HFFc6 (cell line): ENCODE measurements around the gene HSF5. TPM values are rescaled to one million over a fixed set of nuclear protein-coding genes. Genes with fewer than 3 reads are reported as not detected.

ENCODE experiments used
- DNase-seq: peaks from one replicate; pipeline ENCODE4 v3.0.0-alpha.2; 2018
- H3K27ac Mint-ChIP-seq: 2 replicates; pipeline ENCODE4 v1.8.0; 2020; ENCODE audit warnings: mild to moderate bottlenecking, mixed read lengths
- H3K27me3 Mint-ChIP-seq: 2 replicates; pipeline ENCODE4 v1.8.0; 2021; ENCODE audit warnings: mild to moderate bottlenecking, moderate library complexity, mixed read lengths; ENCODE audit not compliant: insufficient read depth
- H3K36me3 Mint-ChIP-seq: 2 replicates; pipeline ENCODE4 v1.8.0; 2021; ENCODE audit warnings: low read depth, mixed read lengths
- H3K4me1 Mint-ChIP-seq: 2 replicates; pipeline ENCODE4 v1.8.0; 2020; ENCODE audit warnings: low read depth, mixed read lengths
- H3K4me3 Mint-ChIP-seq: 2 replicates; pipeline ENCODE4 v1.8.0; 2020; ENCODE audit warnings: mild to moderate bottlenecking, moderate library complexity, mixed read lengths
- H3K9me3 Mint-ChIP-seq: 2 replicates; pipeline ENCODE4 v1.8.0; 2020; ENCODE audit warnings: mild to moderate bottlenecking, mixed read lengths
- CTCF ChIP-seq: fragments of 200-600 bp; sonication (generic); IDR thresholded peaks from 2 replicates; pipeline ENCODE4 v1.5.0; 2021; ENCODE audit warnings: antibody characterized with exemption, mild to moderate bottlenecking
- long read RNA-seq: library from polyadenylated mRNA; unstranded; transcript quantifications from one replicate; pipeline ENCODE4 v2.0.0, GENCODE V29; 2019
- total RNA-seq, 6 experiments: library from RNA; stranded (reverse); fragmentation: NEBNext Ultra II Directional; extraction: Animal tissue kit (Norgen Biotek cat#: 25700); gene quantifications; 2 replicates in 1 of 6; 3 replicates in 5 of 6; pipeline ENCODE4 v1.2.3, GENCODE V29; 2021

The HSF5 gene
- not detected for total RNA-seq
- long read RNA-seq = 0 reads

- H3K36me3 Mint-ChIP-seq = peaks cover 35% of the 10 kb centered on the region
- no peak within 1 kb of the TSS for H3K4me3 Mint-ChIP-seq
- H3K9me3 Mint-ChIP-seq = no peaks in the 10 kb centered on the region
- H3K4me1 Mint-ChIP-seq = no peaks in the 10 kb centered on the region
- no peak within 1 kb of the TSS for H3K27ac Mint-ChIP-seq
- DNase-seq = no peak
- peaks cover 6% of the 10 kb centered on the region; the same call in 1 of the 2 replicates for H3K27me3 Mint-ChIP-seq
- peak; percentile 54; the same call in 1 of the 2 replicates for TF ChIP-seq CTCF
These were observed at the start of gene HSF5 for GRCh38 chr17:58487589-58488427. TSS of gene HSF5 (minus strand) at chr17:58488408. CDS start at chr17:58488274, 134 bp downstream.

- no peaks in the 10 kb centered on the region for H3K36me3 Mint-ChIP-seq
- no peaks in the 10 kb centered on the region for H3K9me3 Mint-ChIP-seq
- H3K4me1 Mint-ChIP-seq = peaks cover 17% of the 10 kb centered on the region
- no peak overlapping the region for H3K4me3 Mint-ChIP-seq
- peaks cover 31% of the 10 kb centered on the region for H3K27me3 Mint-ChIP-seq
- TF ChIP-seq CTCF = no peak
- DNase-seq = no peak
- H3K27ac Mint-ChIP-seq = no peak overlapping the region
These were observed 49.1 kb upstream of the HSF5 start for GRCh38 chr17:58537266-58537665.

GRCh38 chr17:58536542-58536941 is 48.3 kb upstream of the HSF5 start:
- DNase-seq = no peak
- Mint-ChIP-seq H3K4me3 (no peak overlapping the region), H3K27me3 (peaks cover 25% of the 10 kb centered on the region), H3K4me1 (peaks cover 17% of the 10 kb centered on the region), H3K27ac (no peak overlapping the region), H3K9me3 (no peaks in the 10 kb centered on the region), H3K36me3 (no peaks in the 10 kb centered on the region)
- TF ChIP-seq CTCF = no peak

- Mint-ChIP-seq H3K4me3 (no peak overlapping the region), H3K9me3 (no peaks in the 10 kb centered on the region), H3K27me3 (peaks cover 24% of the 10 kb centered on the region), H3K27ac (no peak overlapping the region), H3K36me3 (no peaks in the 10 kb centered on the region), H3K4me1 (peaks cover 17% of the 10 kb centered on the region)
- DNase-seq = peak; percentile 40
- no peak for TF ChIP-seq CTCF
These were observed 47.2 kb upstream of the HSF5 start for GRCh38 chr17:58535431-58535830.

GRCh38 chr17:58534901-58535421 is 46.8 kb upstream of the HSF5 start:
- peaks cover 17% of the 10 kb centered on the region for H3K4me1 Mint-ChIP-seq
- no peak for TF ChIP-seq CTCF
- H3K9me3 Mint-ChIP-seq = no peaks in the 10 kb centered on the region
- H3K4me3 Mint-ChIP-seq = no peak overlapping the region
- H3K36me3 Mint-ChIP-seq = no peaks in the 10 kb centered on the region
- peaks cover 23% of the 10 kb centered on the region for H3K27me3 Mint-ChIP-seq
- no peak overlapping the region for H3K27ac Mint-ChIP-seq
- peak; percentile 70 for DNase-seq
